Activated CD4-positive, alpha-beta T cell treated with anti-CD3 and anti-CD28 coated beads, Interleukin-2, amount 10 ng/mL, durations not matched to agents 7 days and 5 days (primary cell): ENCODE results near the gene SLC9A1. TPM values are rescaled to one million over a fixed set of nuclear protein-coding genes. Genes with fewer than 3 reads are reported as not detected.
A peak's percentile ranks its signal among the peaks of the same experiment; 100 is the strongest.

Experiments
- CTCF ChIA-PET: fragments of 350-600 bp; sonication (Branson Sonifier 250); formaldehyde crosslinking; loops from one replicate; lab custom pipeline; 2021; ENCODE audit warnings: antibody characterized with exemption; lab: Charles Lee
- POLR2A ChIA-PET: fragments of 350-600 bp; sonication (Branson Sonifier 250); formaldehyde crosslinking; loops from one replicate; lab custom pipeline; 2021; ENCODE audit warnings: antibody characterized with exemption; lab: Charles Lee
- DNase-seq: peaks from one replicate; pipeline ENCODE4 v3.0.0-alpha.2; 2020
- H3K27ac Mint-ChIP-seq: one replicate; pipeline ENCODE4 v1.8.0; 2021; ENCODE audit warnings: mild to moderate bottlenecking, moderate library complexity, mixed read lengths
- H3K27me3 Mint-ChIP-seq: one replicate; pipeline ENCODE4 v1.8.0; 2021; ENCODE audit warnings: mixed read lengths
- H3K36me3 Mint-ChIP-seq: one replicate; pipeline ENCODE4 v1.8.0; 2021; ENCODE audit warnings: low read depth, mixed read lengths
- H3K4me1 Mint-ChIP-seq: one replicate; pipeline ENCODE4 v1.8.0; 2021; ENCODE audit warnings: mixed read lengths
- H3K4me3 Mint-ChIP-seq: one replicate; pipeline ENCODE4 v1.8.0; 2021; ENCODE audit warnings: mild to moderate bottlenecking, moderate library complexity, mixed read lengths
- H3K9me3 Mint-ChIP-seq: one replicate; pipeline ENCODE4 v1.8.0; 2021; ENCODE audit warnings: mixed read lengths
- total RNA-seq, 2 experiments: library from RNA; stranded (reverse); gene quantifications; one replicate each; pipeline ENCODE4 v1.2.3, GENCODE V29; 2021

SLC9A1 gene
- total RNA-seq, 2 experiments from 2014 or later = 24.8 to 32.4 TPM

GRCh38 chr1:27138368-27138767, 16.6 kb downstream of the SLC9A1 start:
- no peak overlapping the region for H3K4me3 Mint-ChIP-seq
- H3K27me3 Mint-ChIP-seq = no peaks in the 10 kb centered on the region
- peaks cover 66% of the 10 kb centered on the region for H3K4me1 Mint-ChIP-seq

GRCh38 chr1:27137544-27138075, 17.3 kb downstream of the SLC9A1 start:
- H3K4me1 Mint-ChIP-seq = peaks cover 58% of the 10 kb centered on the region
- no peaks in the 10 kb centered on the region for H3K9me3 Mint-ChIP-seq
- H3K27me3 Mint-ChIP-seq = no peaks in the 10 kb centered on the region
- DNase-seq = no peak
- peak overlapping the region; percentile 79 for H3K4me3 Mint-ChIP-seq
- peaks cover 9% of the 10 kb centered on the region for H3K36me3 Mint-ChIP-seq
- ChIA-PET CTCF (interaction anchor here (1.1 to 3.4 kb wide), 3 partner anchors 18 to 159 kb away, joined by 3 to 13 read pairs (median 3); partner anchors contain the start of gene SLC9A1), POLR2A (interaction anchor here (1.0 to 1.5 kb wide), 2 partner anchors 17 to 26 kb away, joined by 3 to 4 read pairs; partner anchors contain the start of gene SLC9A1)
- H3K27ac Mint-ChIP-seq = peak overlapping the region; percentile 100

More at GRCh38 chr1:27138368-27138767, 16.6 kb downstream of the SLC9A1 start:
- ChIA-PET CTCF (interaction anchor here (1.1 to 9.0 kb wide), 6 partner anchors 14 to 158 kb away, joined by 3 to 76 read pairs (median 4); partner anchors contain the start of gene SLC9A1), POLR2A (no interaction called here)
- no peak for DNase-seq
- Mint-ChIP-seq H3K9me3 (no peaks in the 10 kb centered on the region), H3K27ac (peak overlapping the region; percentile 100), H3K36me3 (peaks cover 9% of the 10 kb centered on the region)

- Mint-ChIP-seq H3K27me3 (no peaks in the 10 kb centered on the region), H3K4me1 (peaks cover 56% of the 10 kb centered on the region), H3K27ac (peak overlapping the region; percentile 100), H3K4me3 (peak overlapping the region; percentile 79), H3K9me3 (no peaks in the 10 kb centered on the region), H3K36me3 (peaks cover 9% of the 10 kb centered on the region)
- ChIA-PET POLR2A (interaction anchor here (1.0 to 1.5 kb wide), 2 partner anchors 18 to 25 kb away, joined by 3 to 4 read pairs; partner anchors contain the start of gene SLC9A1), CTCF (interaction anchor here (1.1 to 3.4 kb wide), 2 partner anchors 18 to 92 kb away, joined by 3 to 13 read pairs; partner anchors contain the start of gene SLC9A1)
- peak; percentile 89 for DNase-seq
Measured at GRCh38 chr1:27136998-27137542, 17.9 kb downstream of the SLC9A1 start.

GRCh38 chr1:27136236-27136551, 18.7 kb downstream of the SLC9A1 start:
- Mint-ChIP-seq H3K4me1 (peaks cover 47% of the 10 kb centered on the region), H3K9me3 (no peaks in the 10 kb centered on the region), H3K27me3 (no peaks in the 10 kb centered on the region), H3K36me3 (peaks cover 9% of the 10 kb centered on the region), H3K4me3 (no peak overlapping the region), H3K27ac (peak overlapping the region; percentile 100)
- POLR2A ChIA-PET = interaction anchor here (0.6 to 1.5 kb wide), 2 partner anchors 19 to 24 kb away, joined by 3 to 4 read pairs; partner anchors contain the start of gene SLC9A1
- CTCF ChIA-PET = interaction anchor here (1.2 to 3.4 kb wide), 3 partner anchors 9 to 92 kb away, joined by 4 to 13 read pairs (median 5); partner anchors contain the start of gene SLC9A1
- no peak for DNase-seq

DNA sequence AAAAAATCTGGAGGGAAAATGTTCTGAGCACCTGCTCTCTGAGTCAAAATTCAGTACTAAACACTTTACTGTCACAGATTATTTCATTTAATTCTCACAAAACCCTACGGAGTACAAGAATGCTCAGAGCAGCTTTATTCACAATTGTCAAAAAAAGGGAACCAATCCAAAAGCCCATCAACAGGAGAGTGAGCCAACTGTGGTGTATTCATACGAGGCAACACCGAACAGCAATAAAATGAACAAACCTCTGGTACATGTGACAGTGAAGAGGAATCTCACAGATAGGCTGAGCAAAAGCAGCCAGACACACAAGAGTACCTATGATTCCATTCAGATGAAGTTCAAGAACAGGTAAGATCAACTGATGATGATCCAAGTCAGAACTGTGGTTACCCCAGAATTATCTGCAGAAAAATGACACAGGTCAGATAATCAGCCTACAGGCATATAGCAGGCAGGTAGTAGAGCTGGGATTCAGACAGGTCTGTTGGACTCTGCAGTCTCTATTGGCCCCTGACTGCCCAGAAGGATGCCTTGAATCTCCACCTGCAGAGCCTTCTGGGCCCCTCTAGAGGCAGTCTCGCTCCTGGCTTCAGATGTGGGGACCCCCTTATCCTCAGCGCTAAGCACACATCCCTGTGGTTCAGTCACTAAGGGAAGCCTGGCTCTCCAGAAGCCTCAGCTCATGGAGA, 19.2 kb downstream of the SLC9A1 start:
- CTCF ChIA-PET = interaction anchor here (1.2 to 3.4 kb wide), 3 partner anchors 10 to 91 kb away, joined by 4 to 13 read pairs (median 5); partner anchors contain the start of gene SLC9A1
- Mint-ChIP-seq H3K27ac (peak overlapping the region; percentile 100), H3K4me1 (peaks cover 47% of the 10 kb centered on the region), H3K27me3 (no peaks in the 10 kb centered on the region), H3K36me3 (peaks cover 13% of the 10 kb centered on the region), H3K4me3 (no peak overlapping the region), H3K9me3 (no peaks in the 10 kb centered on the region)
- POLR2A ChIA-PET = interaction anchor here (0.6 kb wide), 1 partner anchor 19 kb away, joined by 3 read pairs; the partner anchor contains the start of gene SLC9A1
- DNase-seq = no peak

GRCh38 chr1:27133991-27134390, 20.9 kb downstream of the SLC9A1 start:
- no peaks in the 10 kb centered on the region for H3K27me3 Mint-ChIP-seq
- peaks cover 13% of the 10 kb centered on the region for H3K36me3 Mint-ChIP-seq
- POLR2A ChIA-PET = interaction anchor here (0.8 kb wide), 1 partner anchor 20 kb away, joined by 3 read pairs; no protein-coding TSS in a partner anchor
- H3K9me3 Mint-ChIP-seq = no peaks in the 10 kb centered on the region
- no peak for DNase-seq
- peaks cover 35% of the 10 kb centered on the region for H3K4me1 Mint-ChIP-seq
- H3K27ac Mint-ChIP-seq = no peak overlapping the region
- CTCF ChIA-PET = interaction anchor here (0.5 to 2.0 kb wide), 3 partner anchors 9 to 1185 kb away, joined by 3 to 10 read pairs (median 5); partner anchors contain the start of gene SLC9A1
- no peak overlapping the region for H3K4me3 Mint-ChIP-seq

DNA sequence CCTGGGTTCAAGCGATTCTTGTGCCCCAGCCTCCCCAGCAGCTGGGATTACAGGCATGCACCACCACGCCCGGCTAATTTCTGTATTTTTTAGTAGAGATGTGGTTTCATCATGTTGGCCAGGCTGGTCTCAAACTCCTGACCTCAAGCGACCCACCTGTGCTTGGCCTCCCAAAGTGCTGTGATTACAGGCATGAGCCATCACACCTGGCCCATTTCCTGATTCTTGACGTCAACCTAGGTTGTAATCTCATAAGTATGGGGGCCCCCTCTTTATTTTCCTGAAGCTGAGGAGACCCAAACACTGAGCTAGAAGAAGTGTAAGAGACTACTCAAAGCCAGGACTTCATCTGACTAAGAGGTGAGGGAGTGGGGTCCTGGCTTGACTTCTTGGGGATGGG, 21.8 kb downstream of the SLC9A1 start:
- CTCF ChIA-PET = interaction anchor here (1.0 to 2.0 kb wide), 4 partner anchors 10 to 24 kb away, joined by 4 to 10 read pairs (median 5); partner anchors contain the start of gene SLC9A1
- peak overlapping the region; percentile 36 for H3K27ac Mint-ChIP-seq
- peaks cover 13% of the 10 kb centered on the region for H3K36me3 Mint-ChIP-seq
- H3K4me1 Mint-ChIP-seq = peaks cover 29% of the 10 kb centered on the region
- no peak for DNase-seq
- no peak overlapping the region for H3K4me3 Mint-ChIP-seq
- no peaks in the 10 kb centered on the region for H3K9me3 Mint-ChIP-seq
- H3K27me3 Mint-ChIP-seq = no peaks in the 10 kb centered on the region
- POLR2A ChIA-PET = no interaction called here

- CTCF ChIA-PET = interaction anchor here (1.0 to 1.2 kb wide), 2 partner anchors 14 to 23 kb away, joined by 4 to 5 read pairs; no protein-coding TSS in a partner anchor
- Mint-ChIP-seq H3K36me3 (peaks cover 13% of the 10 kb centered on the region), H3K4me3 (no peak overlapping the region), H3K27me3 (no peaks in the 10 kb centered on the region), H3K4me1 (peaks cover 24% of the 10 kb centered on the region), H3K27ac (no peak overlapping the region), H3K9me3 (no peaks in the 10 kb centered on the region)
- DNase-seq = no peak
- POLR2A ChIA-PET = no interaction called here
Measured at GRCh38 chr1:27132624-27133023, 22.3 kb downstream of the SLC9A1 start.

DNA sequence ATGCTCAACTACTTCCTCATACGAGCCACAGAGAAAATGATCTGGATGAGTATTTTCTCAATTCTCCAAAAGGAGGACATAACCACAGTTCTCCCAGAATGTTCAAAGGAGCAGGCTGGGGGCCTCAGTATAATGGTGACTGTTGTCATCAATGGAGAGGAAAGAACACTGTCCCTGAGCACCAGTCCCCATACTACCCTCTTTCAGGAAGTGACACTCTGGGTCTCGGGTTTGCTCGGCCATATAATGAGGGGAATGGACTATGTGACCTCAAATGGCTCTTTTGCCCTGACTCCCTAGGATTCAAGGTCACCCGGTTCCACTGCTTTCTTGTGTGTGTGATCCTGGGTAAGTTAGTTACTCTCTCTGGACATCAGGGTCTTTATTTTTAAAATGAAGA, 22.8 kb downstream of the SLC9A1 start:
- Mint-ChIP-seq H3K27ac (no peak overlapping the region), H3K27me3 (no peaks in the 10 kb centered on the region), H3K9me3 (no peaks in the 10 kb centered on the region), H3K36me3 (peaks cover 13% of the 10 kb centered on the region), H3K4me1 (peaks cover 19% of the 10 kb centered on the region), H3K4me3 (no peak overlapping the region)
- no peak for DNase-seq
- ChIA-PET CTCF (interaction anchor here (0.6 kb wide), 1 partner anchor 134 kb away, joined by 3 read pairs; no protein-coding TSS in a partner anchor), POLR2A (no interaction called here)

- peaks cover 6% of the 10 kb centered on the region for H3K4me1 Mint-ChIP-seq
- peaks cover 12% of the 10 kb centered on the region for H3K36me3 Mint-ChIP-seq
- H3K4me3 Mint-ChIP-seq = no peak overlapping the region
- POLR2A ChIA-PET = no interaction called here
- no peaks in the 10 kb centered on the region for H3K9me3 Mint-ChIP-seq
- no peak overlapping the region for H3K27ac Mint-ChIP-seq
- CTCF ChIA-PET = interaction anchor here (0.9 to 1.4 kb wide), 3 partner anchors 16 to 169 kb away, joined by 3 to 5 read pairs (median 4); partner anchors contain the start of gene SLC9A1
- no peak for DNase-seq
- no peaks in the 10 kb centered on the region for H3K27me3 Mint-ChIP-seq
Measured at GRCh38 chr1:27130798-27131197, 24.1 kb downstream of the SLC9A1 start.

GRCh38 chr1:27129225-27129624, 25.7 kb downstream of the SLC9A1 start:
- Mint-ChIP-seq H3K36me3 (peaks cover 8% of the 10 kb centered on the region), H3K4me1 (peaks cover 1% of the 10 kb centered on the region), H3K4me3 (no peak overlapping the region), H3K27ac (no peak overlapping the region), H3K27me3 (no peaks in the 10 kb centered on the region), H3K9me3 (no peaks in the 10 kb centered on the region)
- CTCF ChIA-PET = interaction anchor here (1.0 kb wide), 1 partner anchor 12 kb away, joined by 4 read pairs; no protein-coding TSS in a partner anchor
- DNase-seq = no peak
- POLR2A ChIA-PET = no interaction called here

- Mint-ChIP-seq H3K4me3 (no peak overlapping the region), H3K4me1 (no peaks in the 10 kb centered on the region), H3K9me3 (no peaks in the 10 kb centered on the region), H3K27ac (no peak overlapping the region), H3K27me3 (no peaks in the 10 kb centered on the region), H3K36me3 (peaks cover 8% of the 10 kb centered on the region)
- no peak for DNase-seq
- CTCF ChIA-PET = interaction anchor here (2.0 kb wide), 1 partner anchor 174 kb away, joined by 4 read pairs; no protein-coding TSS in a partner anchor
- POLR2A ChIA-PET = no interaction called here
Measured at GRCh38 chr1:27127419-27127818, 27.5 kb downstream of the SLC9A1 start.
